Keratinocyte (primary cell): Measurements from ENCODE around the gene AGRN.

Experiments used
- EZH2 ChIP-seq: IDR thresholded peaks from one replicate; pipeline ENCODE4 v1.6.1; 2012; ENCODE audit warnings: inconsistent platforms, mild to moderate bottlenecking, low read length, moderate library complexity
- TF ChIP-seq, protein P1 (sequence below), 3 experiments: IDR thresholded peaks in 1 of 3; conservative IDR thresholded peaks in 1 of 3; optimal IDR thresholded peaks in 1 of 3; 2 replicates in 2 of 3; 3 replicates in 1 of 3; pipeline versions ENCODE3 to v1.5.1; 2011; ENCODE audit warnings: low read length in 3 of 3, mild to moderate bottlenecking in 3 of 3, moderate library complexity in 2 of 3, control low read depth in 1 of 3, inconsistent platforms in 1 of 3; ENCODE audit not compliant: insufficient read depth in 2 of 3; ENCODE audit errors: extremely low read depth in 1 of 3

DNA sequence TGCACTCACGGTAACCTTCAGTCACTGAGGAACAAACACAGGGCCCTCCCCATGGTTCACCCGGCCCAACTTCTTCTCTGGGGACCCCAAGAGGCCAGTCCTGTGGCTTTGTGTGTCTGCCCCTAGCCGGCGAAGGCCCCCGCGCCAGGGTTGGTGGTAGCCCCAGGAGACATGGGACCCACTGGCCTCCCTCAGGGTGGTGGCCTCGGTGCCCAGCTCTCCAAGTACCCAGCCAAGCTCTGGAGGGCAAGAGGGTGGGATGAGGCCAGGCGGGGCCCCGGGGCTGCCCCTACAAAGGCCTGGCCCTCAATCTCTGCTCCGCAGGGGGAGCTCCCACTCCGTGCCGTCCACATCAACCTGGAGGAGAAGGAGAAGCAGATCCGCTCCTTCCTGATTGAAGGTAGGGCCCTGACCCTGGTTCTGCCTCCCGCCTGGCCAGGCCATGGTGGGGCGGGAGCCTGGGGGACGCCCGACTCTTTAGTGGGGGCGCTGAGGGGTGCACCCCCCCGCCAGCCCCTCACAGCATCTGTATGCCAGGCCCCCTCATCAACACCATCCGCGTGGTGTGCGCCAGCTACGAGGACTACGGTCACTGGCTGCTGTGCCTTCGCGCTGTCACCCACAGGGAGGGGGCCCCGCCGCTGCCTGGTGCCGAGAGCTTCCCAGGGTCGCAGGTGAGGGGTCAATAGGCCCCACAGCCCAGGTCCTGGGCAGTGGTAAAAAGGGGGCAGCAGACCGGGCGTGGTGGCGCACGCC lies 48.0 kb upstream of the AGRN start:
- TF ChIP-seq, protein P1, sequence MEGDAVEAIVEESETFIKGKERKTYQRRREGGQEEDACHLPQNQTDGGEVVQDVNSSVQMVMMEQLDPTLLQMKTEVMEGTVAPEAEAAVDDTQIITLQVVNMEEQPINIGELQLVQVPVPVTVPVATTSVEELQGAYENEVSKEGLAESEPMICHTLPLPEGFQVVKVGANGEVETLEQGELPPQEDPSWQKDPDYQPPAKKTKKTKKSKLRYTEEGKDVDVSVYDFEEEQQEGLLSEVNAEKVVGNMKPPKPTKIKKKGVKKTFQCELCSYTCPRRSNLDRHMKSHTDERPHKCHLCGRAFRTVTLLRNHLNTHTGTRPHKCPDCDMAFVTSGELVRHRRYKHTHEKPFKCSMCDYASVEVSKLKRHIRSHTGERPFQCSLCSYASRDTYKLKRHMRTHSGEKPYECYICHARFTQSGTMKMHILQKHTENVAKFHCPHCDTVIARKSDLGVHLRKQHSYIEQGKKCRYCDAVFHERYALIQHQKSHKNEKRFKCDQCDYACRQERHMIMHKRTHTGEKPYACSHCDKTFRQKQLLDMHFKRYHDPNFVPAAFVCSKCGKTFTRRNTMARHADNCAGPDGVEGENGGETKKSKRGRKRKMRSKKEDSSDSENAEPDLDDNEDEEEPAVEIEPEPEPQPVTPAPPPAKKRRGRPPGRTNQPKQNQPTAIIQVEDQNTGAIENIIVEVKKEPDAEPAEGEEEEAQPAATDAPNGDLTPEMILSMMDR (optimal IDR thresholded peaks at IDR 0.05 in 1 of 3, IDR thresholded peaks at IDR 0.05 in 1 of 3, conservative IDR thresholded peaks at IDR 0.05 in 1 of 3; ENCODE audit: extremely low read depth in 1 of 3, insufficient read depth in 2 of 3, low read length in 3 of 3): no peak
- TF ChIP-seq EZH2: no peak
